Spleen (tissue), 11 donors: Measurements from ENCODE around the gene DNAJB13. TPM values are rescaled to one million over a fixed set of nuclear protein-coding genes. Genes with fewer than 3 reads are reported as not detected.
"Not testable (repeated sequence)": the region's sequence is repeated elsewhere in the genome, so short reads cannot be mapped to it uniquely, and the experiment has no call there.

Experiments
- DNase-seq: peaks from one replicate; pipeline ENCODE4 v3.0.0-alpha.2; 2020
- H3K27ac ChIP-seq, 8 donors: fragments of 200-600 bp; sonication (generic) in 7 of 8; 1 replicate in 4 of 8; 2 replicates in 4 of 8; pipeline versions ENCODE4 v1.5.0 to v1.8.0; 2016 to 2021; ENCODE audit warnings: inconsistent platforms in 4 of 8, mild to moderate bottlenecking in 4 of 8, moderate library complexity in 1 of 8
- H3K27me3 ChIP-seq, 7 donors: fragments of 200-600 bp; sonication (generic) in 6 of 7; replicated peaks in 1 of 7; 1 replicate in 4 of 7; 2 replicates in 3 of 7; pipeline versions ENCODE4 v1.5.0 to v1.8.0; 2016 to 2021; ENCODE audit warnings: inconsistent platforms in 3 of 7, mild to moderate bottlenecking in 1 of 7
- H3K36me3 ChIP-seq, 6 donors: fragments of 200-600 bp; sonication (generic) in 5 of 6; 1 replicate in 4 of 6; 2 replicates in 2 of 6; pipeline versions ENCODE4 v1.5.0 to v1.8.0; 2016 to 2021; ENCODE audit warnings: inconsistent platforms in 2 of 6
- H3K4me1 ChIP-seq, 6 donors: fragments of 200-600 bp; sonication (generic) in 5 of 6; 1 replicate in 3 of 6; 2 replicates in 3 of 6; pipeline versions ENCODE4 v1.5.0 to v1.8.0; 2016 to 2021; ENCODE audit warnings: inconsistent platforms in 3 of 6
- H3K4me3 ChIP-seq, 8 donors: fragments of 200-600 bp; sonication (generic) in 7 of 8; 1 replicate in 4 of 8; 2 replicates in 4 of 8; pipeline versions ENCODE4 v1.5.0 to v1.8.0; 2016 to 2021; ENCODE audit warnings: inconsistent platforms in 4 of 8, mild to moderate bottlenecking in 4 of 8, moderate library complexity in 2 of 8
- H3K9me3 ChIP-seq, 8 donors: fragments of 200-600 bp; sonication (generic) in 7 of 8; 1 replicate in 4 of 8; 2 replicates in 4 of 8; pipeline versions ENCODE4 v1.5.0 to v1.8.0; 2016 to 2021; ENCODE audit warnings: inconsistent platforms in 4 of 8
- CTCF ChIP-seq, 11 experiments: fragments of 200-600 bp in 7 of 11; fragments of 450-650 bp in 4 of 11; sonication (generic) in 4 of 11; IDR thresholded peaks in 8 of 11; conservative IDR thresholded peaks in 3 of 11; 1 replicate in 7 of 11; 2 replicates in 4 of 11; pipeline versions ENCODE4 v1.4.0 to v1.8.0; 2016 to 2021; ENCODE audit warnings: antibody characterized with exemption in 11 of 11, inconsistent platforms in 4 of 11, mild to moderate bottlenecking in 1 of 11
- POLR2A ChIP-seq, 3 donors: fragments of 450-650 bp; IDR thresholded peaks; one replicate each; pipeline ENCODE4 v1.5.1; 2017; ENCODE audit warnings: antibody characterized with exemption in 3 of 3, mild to moderate bottlenecking in 1 of 3
- POLR2AphosphoS5 ChIP-seq, 3 donors: sonication (generic); formaldehyde crosslinking; IDR thresholded peaks; one replicate each; pipeline ENCODE4 v1.5.1; 2017; ENCODE audit warnings: antibody characterized with exemption in 3 of 3
- WGBS, 5 donors: extraction: QIAGEN DNeasy Blood & Tissue Kit in 3 of 5; methylation state at CpG; one replicate each; pipeline versions ENCODE4 v1.1.5 to v1.1.7; 2013 to 2018; 5-methylcytosine and 5-hydroxymethylcytosine counted together
- intact Hi-C: fragments of 100-400 bp; cut with DNase I; formaldehyde crosslinking; loops from one replicate; pipeline ENCODE4 v1.15.0; 2023; ENCODE audit warnings: low total_unique reads
- polyA plus RNA-seq, 3 donors: library from polyadenylated mRNA; stranded (reverse); fragments of 200-250 nt; gene quantifications; one replicate each; pipeline ENCODE4 v1.2.1, GENCODE V29; 2013
- total RNA-seq, 7 donors: library from RNA; depleted of rRNA in 3 of 7; stranded (reverse); fragments of >200 nt in 3 of 7; fragmentation: NEBNext Ultra II Directional in 4 of 7; extraction: Animal tissue kit (Norgen Biotek cat#: 25700) in 4 of 7; gene quantifications; one replicate each; pipeline versions ENCODE4 v1.1.0 to v1.2.1, GENCODE V29; 2016 to 2021
- donor health status: healthy with polysubstance abuse.
- donor health status: DM: no; HTN: no; CAD: no; lungs with moderate emphysema.
- donor health status: DM: no; HTN: no; CAD: no.
- donor health status: Bipolar disorder and iron deficiency.
- donor health status: healthy.
- donor health status: DM: no; HTN: no; CAD: no.
- donor health status: DM: yes; HTN: yes; CAD: no.

Gene DNAJB13
- total and polyA plus RNA-seq, 10 donors = 0.04 to 0.32 (median 0.06) TPM; not detected in 7

GRCh38 chr11:73931039-73931645, 19.7 kb upstream of the DNAJB13 start:
- H3K4me1 ChIP-seq = no peaks in the 10 kb centered on the region

GRCh38 chr11:73931951-73932350, 18.9 kb upstream of the DNAJB13 start:
- H3K36me3 ChIP-seq = peaks cover 0 to 81% (median 45%) of the 10 kb centered on the region in 6 donors
- WGBS, 5 donors = 90 to 99% (median 97%) methylated on average over 6 of the region's 6 CpGs
- intact Hi-C loops = no loop called here

More at GRCh38 chr11:73931039-73931645, 19.7 kb upstream of the DNAJB13 start:
- H3K4me3 ChIP-seq = no peak overlapping the region
- no peaks in the 10 kb centered on the region for H3K9me3 ChIP-seq
- intact Hi-C loops = no loop called here
- no peaks in the 10 kb centered on the region for H3K27me3 ChIP-seq
- WGBS, 5 donors = 65 to 72% (median 70%) methylated on average over 7 of the region's 7 CpGs
- peaks cover 0 to 89% (median 53%) of the 10 kb centered on the region in 6 donors for H3K36me3 ChIP-seq
- DNase-seq = no peak
- no peak overlapping the region for H3K27ac ChIP-seq
- TF ChIP-seq POLR2A (IDR thresholded peaks at IDR 0.05) (no peak), CTCF (IDR thresholded peaks at IDR 0.05 in 8 of 11, conservative IDR thresholded peaks at IDR 0.05 in 3 of 11) (peak in 1 of 11 experiments; percentile 20)

GRCh38 chr11:73932781-73933180, 18.0 kb upstream of the DNAJB13 start:
- Histone ChIP-seq H3K27ac (no peak overlapping the region), H3K4me3 (no peak overlapping the region), H3K36me3 (peaks cover 0 to 73% (median 37%) of the 10 kb centered on the region in 6 donors), H3K4me1 (no peaks in the 10 kb centered on the region), H3K9me3 (peaks cover 0 to 5% (median 0%) of the 10 kb centered on the region in 8 donors), H3K27me3 (no peaks in the 10 kb centered on the region)
- WGBS, 5 donors = 93 to 97% (median 94%) methylated on average over 7 of the region's 7 CpGs
- intact Hi-C loops = no loop called here
- no peak for DNase-seq
- no peak for TF ChIP-seq POLR2AphosphoS5 (IDR thresholded peaks at IDR 0.05)
- TF ChIP-seq POLR2A (IDR thresholded peaks at IDR 0.05) = no peak
- no peak for TF ChIP-seq CTCF (IDR thresholded peaks at IDR 0.05 in 8 of 11, conservative IDR thresholded peaks at IDR 0.05 in 3 of 11)

More at GRCh38 chr11:73931951-73932350, 18.9 kb upstream of the DNAJB13 start:
- Histone ChIP-seq H3K4me3 (no peak overlapping the region), H3K9me3 (peaks cover 0 to 1% (median 0%) of the 10 kb centered on the region in 8 donors), H3K4me1 (no peaks in the 10 kb centered on the region), H3K27me3 (no peaks in the 10 kb centered on the region), H3K27ac (no peak overlapping the region)
- DNase-seq = no peak
- TF ChIP-seq POLR2A (IDR thresholded peaks at IDR 0.05) = no peak
- TF ChIP-seq CTCF (IDR thresholded peaks at IDR 0.05 in 8 of 11, conservative IDR thresholded peaks at IDR 0.05 in 3 of 11) = no peak
- no peak for TF ChIP-seq POLR2AphosphoS5 (IDR thresholded peaks at IDR 0.05)

- 92 to 98% (median 94%) methylated on average over 2 to 18 of the region's 25 CpGs for WGBS, 5 donors
- DNase-seq = not testable (repeated sequence)
Measured at GRCh38 chr11:73936047-73936446, 14.8 kb upstream of the DNAJB13 start.

More at GRCh38 chr11:73936047-73936446, 14.8 kb upstream of the DNAJB13 start:
- H3K4me1 ChIP-seq, H3K27me3 ChIP-seq, intact Hi-C loops, H3K27ac ChIP-seq, H3K4me3 ChIP-seq: not testable (repeated sequence)
- Histone ChIP-seq H3K36me3 (peaks cover 0 to 41% (median 12%) of the 10 kb centered on the region in 6 donors), H3K9me3 (peaks cover 0 to 14% (median 0%) of the 10 kb centered on the region in 8 donors)
